Ureter (tissue), 1 donor: Measurements from ENCODE around the gene RAB4A. TPM values are rescaled to one million over a fixed set of nuclear protein-coding genes. Genes with fewer than 3 reads are reported as not detected.
"Not testable (repeated sequence)": the region's sequence is repeated elsewhere in the genome, so short reads cannot be mapped to it uniquely, and the experiment has no call there.

Experiments used
- DNase-seq: peaks from one replicate; pipeline ENCODE4 v3.0.0-alpha.2; 2020; ENCODE audit warnings: low spot score
- total RNA-seq: library from RNA; stranded (reverse); gene quantifications from one replicate; pipeline ENCODE4 v1.2.4, GENCODE V29; 2023
- donor health status: DM: yes; HTN: yes; CAD: no.

Gene RAB4A
- total RNA-seq, 1 donor from 2014 or later = 68.7 TPM

DNA sequence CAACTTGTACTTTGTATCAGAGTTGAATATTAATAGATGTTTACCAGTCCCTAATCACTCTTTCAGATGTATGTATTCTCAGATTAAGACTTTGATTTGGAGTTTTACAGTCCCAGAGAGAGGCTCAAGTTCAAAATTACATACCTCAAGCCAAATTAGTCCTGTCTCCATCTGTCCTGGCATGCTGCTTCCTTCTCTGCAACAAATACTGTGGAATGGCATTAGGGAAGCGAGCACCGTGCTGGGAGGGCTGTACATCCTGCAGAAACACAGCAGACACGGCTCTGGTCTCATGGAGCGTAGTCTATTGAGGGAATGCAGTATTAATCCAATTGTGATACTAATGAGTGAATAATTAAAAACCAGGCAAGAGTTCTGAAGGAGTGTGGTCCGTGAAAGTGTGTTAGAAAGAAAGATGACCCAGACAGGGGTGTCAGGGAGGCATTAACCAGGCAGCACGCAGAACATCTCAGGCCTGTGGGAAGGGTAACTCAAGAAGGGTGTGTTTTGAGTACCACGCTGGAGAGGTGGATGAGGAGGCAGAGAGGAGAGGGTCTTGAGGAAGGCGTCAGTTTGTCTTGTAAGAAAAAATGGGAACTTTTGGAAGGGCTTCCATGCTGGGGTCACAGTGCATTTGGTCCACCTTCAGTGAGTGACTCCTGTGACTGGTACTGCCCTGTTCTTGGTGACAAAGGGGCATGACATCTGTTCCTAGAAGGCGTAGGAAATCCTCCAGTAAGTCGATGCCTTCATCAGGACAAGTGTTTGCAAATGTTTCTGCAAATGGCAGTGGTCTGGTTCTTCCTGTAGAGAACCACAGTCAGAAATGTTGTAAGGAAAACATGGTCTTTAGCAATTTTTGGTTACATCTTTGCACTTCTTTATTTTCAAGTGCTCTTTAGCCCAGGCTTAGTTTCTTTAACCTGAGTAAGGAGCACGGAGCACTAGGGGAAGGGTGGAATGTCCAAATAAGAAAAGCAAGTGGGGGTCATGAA, 1.6 kb downstream of the RAB4A start:
- no peak for DNase-seq

- DNase-seq = no peak
Measured at GRCh38 chr1:229273507-229274232, 2.8 kb downstream of the RAB4A start.

- DNase-seq = no peak
Measured at GRCh38 chr1:229275005-229275404, 4.1 kb downstream of the RAB4A start.

GRCh38 chr1:229278120-229278741, 7.3 kb downstream of the RAB4A start:
- DNase-seq = no peak

DNA sequence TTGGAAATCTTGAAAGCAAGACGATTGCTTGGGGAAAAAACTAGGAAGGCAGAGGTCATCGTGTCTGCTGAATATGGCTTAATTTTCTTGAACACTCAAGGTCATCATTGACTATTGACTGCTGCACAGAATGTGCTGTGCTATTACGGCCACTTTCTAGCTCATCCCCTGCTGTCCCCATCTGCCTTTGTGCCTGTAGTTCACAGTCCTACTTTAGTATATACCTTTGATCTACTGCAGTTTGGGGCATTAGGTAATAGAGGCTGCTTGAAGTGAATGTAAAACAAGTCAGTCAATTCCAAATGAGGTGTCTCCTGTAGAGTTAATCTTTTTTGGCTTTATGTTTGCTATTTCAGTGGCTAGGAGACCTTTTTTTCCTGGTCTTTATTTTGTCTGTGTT, 8.3 kb downstream of the RAB4A start:
- DNase-seq = no peak

GRCh38 chr1:229280037-229280828, 9.3 kb downstream of the RAB4A start:
- DNase-seq = no peak

GRCh38 chr1:229280921-229281320, 10.0 kb downstream of the RAB4A start:
- DNase-seq = no peak

DNA sequence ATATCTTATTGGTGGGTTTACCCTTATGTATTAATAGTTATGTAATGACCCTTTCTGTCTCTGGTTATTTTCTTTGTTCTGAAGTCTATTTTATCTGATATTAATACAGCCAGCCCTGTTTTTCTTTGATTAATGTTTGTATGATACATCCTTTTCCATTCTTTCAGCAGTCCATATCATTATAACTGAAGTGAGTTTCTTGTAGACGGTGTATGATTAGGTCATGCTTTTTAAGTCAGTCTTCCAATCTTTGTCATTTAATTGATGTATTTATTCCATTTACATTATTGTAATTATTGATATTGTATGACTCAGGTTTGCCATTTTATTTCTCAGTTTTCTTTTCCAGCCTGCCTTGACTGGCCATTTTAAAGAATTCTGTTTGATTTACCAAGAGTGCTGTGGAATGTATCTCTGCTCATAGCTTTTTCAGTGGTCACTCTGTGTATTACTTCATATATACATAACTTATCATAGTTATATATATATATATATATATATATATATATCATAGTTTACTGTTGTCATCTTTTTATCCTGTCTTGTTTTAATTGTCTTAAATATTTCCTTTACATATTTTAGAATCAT, 10.5 kb downstream of the RAB4A start:
- no peak for DNase-seq

DNA sequence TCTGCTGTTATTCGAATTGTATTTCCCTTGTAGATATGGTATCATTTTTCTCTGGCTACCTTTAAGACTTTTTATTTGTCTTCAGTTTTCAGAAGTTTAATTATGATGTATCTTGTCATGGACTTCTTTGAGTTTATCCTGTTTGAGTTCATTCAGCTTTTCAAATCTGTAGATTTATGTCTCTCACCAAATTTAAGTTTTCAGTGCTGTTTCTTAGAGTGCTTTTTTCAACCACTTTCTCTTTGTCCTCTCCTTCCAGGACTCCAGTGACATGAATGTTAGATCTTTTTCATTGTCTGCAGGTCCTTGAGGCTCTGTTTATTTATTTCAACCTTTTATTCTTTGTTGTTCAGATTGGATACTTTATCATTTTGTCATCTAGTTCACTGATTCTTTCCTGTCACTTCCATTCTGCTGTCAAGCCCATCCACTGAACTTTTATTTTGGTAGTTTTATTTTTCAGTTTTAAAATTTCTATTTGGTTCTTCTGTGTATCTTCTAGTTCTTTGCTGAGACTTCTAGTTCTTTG, 11.4 kb downstream of the RAB4A start:
- no peak for DNase-seq

DNA sequence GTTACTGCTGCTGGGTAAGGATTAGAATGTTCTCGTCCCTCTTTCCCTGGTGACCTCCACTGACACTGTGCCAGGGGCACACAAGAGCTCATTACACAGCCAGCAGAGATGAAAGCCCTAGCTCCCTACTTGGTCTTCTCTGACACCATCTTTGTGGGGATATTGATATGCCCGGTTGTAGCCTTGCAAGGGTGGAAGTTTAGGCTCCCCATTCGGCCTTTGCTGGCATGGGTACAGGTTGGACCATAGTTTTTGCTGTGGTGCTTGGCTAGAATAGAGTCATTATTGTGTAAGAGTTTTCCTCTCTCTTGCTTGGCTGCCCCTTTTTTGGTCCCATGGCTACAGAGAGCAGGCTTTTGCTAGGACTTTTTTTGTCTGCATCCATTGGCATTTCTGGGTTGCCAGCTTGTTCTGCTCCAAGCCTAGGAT, 12.3 kb downstream of the RAB4A start:
- no peak for DNase-seq

- no peak for DNase-seq
Measured at GRCh38 chr1:229284887-229285286, 14.0 kb downstream of the RAB4A start.

- DNase-seq = no peak
Measured at GRCh38 chr1:229285440-229285839, 14.5 kb downstream of the RAB4A start.

DNA sequence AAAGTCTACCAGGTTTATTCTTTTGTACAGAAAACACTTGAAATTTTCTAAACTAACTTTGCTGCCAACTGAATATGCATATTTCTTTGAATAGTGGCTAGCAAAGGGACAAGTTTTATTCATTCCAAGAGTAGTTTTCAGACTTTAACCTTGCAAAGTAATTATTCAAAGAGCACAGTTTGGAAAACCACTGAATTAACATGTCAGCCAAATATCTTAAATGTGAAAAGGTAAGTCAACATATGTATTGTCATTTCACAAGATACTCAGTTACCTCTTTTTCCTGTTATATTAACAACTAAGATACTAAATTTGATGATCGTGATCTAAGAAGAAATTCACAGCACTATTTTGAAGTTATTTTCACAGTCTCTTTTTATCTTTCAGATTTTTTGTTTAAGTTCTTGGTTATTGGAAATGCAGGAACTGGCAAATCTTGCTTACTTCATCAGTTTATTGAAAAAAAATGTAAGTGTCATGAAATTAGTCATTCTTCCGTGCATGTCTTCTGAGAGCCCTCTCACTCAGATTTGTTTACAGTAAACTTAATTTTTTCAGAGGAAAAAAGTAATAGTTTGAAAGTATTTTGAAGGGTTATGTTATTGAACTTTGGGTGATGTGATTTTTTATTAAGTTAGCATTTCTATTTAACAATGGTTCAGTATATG, 15.3 kb downstream of the RAB4A start:
- DNase-seq = no peak

DNA sequence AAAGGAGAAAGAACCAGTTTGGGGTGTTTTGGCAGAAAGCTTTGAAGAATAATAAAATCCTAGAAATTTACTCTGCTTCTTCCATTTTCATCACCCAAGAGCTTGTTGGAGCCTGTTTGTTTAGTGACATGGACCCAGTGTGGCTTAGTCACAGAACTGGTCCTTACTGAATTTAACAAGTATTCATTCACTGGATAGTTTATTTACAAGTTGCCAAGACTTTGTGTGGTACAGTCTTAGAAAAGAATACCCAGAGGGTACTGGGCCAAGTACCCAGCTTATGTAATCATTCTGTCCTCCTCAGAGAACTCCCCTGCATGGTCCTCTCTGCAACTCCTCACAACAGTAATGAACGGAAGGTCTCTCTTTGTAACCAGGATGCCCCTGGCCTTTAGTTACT, 16.4 kb downstream of the RAB4A start:
- no peak for DNase-seq

- no peak for DNase-seq
Measured at GRCh38 chr1:229288516-229288915, 17.6 kb downstream of the RAB4A start.

DNA sequence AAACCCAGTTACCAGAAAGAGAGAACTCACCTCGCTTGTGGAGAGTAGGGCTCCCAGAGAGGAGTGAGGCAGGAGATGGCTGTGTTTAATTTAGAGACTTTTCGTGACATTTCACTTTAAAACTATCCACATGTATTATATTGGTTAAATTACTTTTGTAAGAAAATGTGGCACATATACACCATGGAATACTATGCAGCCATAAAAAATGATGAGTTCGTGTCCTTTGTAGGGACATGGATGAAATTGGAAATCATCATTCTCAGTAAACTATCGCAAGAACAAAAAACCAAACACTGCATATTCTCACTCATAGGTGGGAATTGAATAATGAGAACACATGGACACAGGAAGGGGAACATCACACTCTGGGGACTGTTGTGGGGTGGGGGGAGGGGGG, 20.8 kb downstream of the RAB4A start:
- not testable (repeated sequence) for DNase-seq

GRCh38 chr1:229293528-229294204, 22.8 kb downstream of the RAB4A start:
- no peak for DNase-seq

GRCh38 chr1:229295745-229296144, 24.8 kb downstream of the RAB4A start:
- no peak for DNase-seq

DNA sequence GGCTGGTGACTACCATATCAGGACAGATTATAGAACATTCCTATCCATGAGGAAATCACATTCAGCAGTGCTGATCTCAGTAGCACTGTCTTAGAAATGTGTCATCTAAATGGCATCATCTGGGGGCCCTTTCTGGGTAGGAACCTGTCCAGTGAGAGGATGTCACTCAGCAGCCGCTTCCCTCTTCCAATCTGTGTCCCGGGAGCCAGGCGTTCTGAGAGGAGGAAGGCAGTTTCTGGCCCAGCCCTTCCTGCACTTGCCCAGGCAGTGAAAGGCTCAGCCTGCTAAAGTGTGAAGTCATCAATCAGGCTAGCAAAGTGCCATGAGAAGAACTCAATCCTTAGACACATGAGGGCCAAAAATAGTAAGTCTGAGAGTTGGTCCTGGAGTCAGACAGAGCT, 25.6 kb downstream of the RAB4A start:
- no peak for DNase-seq

- no peak for DNase-seq
Measured at GRCh38 chr1:229297746-229298145, 26.8 kb downstream of the RAB4A start.
